Lower leg skin (tissue), 3 donors: ENCODE measurements around the gene UBE2F.

ENCODE experiments used
- CTCF ChIP-seq, 3 donors: fragments of 450-650 bp; IDR thresholded peaks; one replicate each; pipeline ENCODE4 v1.5.1; 2016; ENCODE audit warnings: antibody characterized with exemption in 3 of 3, mild to moderate bottlenecking in 3 of 3, moderate library complexity in 2 of 3
- POLR2A ChIP-seq, 2 donors: fragments of 450-650 bp; IDR thresholded peaks; one replicate each; pipeline ENCODE4 v1.6.1; 2016 to 2017; ENCODE audit warnings: antibody characterized with exemption in 2 of 2, mild to moderate bottlenecking in 1 of 2, moderate library complexity in 1 of 2

DNA sequence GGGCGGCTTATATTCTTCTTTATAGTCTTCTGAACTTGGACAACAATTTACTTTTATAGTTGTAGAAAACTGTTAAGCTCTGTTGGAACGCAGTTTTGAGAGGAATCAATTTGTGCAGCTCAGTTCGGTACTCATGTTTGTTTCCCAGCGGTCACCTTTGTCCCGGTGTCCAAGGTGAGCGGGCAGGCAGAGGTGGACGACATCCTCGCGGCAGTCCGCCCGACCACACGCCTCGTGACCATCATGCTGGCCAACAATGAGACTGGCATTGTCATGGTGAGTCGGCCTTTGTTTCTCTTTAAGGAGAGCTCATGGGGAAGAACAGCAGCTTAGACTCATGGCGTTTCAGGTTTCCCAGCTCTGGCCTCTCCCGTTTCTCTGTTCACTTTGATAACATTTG, 114.7 kb downstream of the UBE2F start:
- TF ChIP-seq POLR2A (IDR thresholded peaks at IDR 0.05) (no peak), CTCF (IDR thresholded peaks at IDR 0.05) (no peak)
